Left renal cortex interstitium (tissue), 4 donors: ENCODE data around the gene DPH7. TPM values are rescaled to one million over a fixed set of nuclear protein-coding genes. Genes with fewer than 3 reads are reported as not detected.
"Not testable (repeated sequence)": the region's sequence is repeated elsewhere in the genome, so short reads cannot be mapped to it uniquely, and the experiment has no call there.

Experiments used
- DNase-seq, 4 donors: peaks; one replicate each; pipeline ENCODE4 v3.0.0-alpha.2; 2013; ENCODE audit warnings: low read depth in 4 of 4, low spot score in 2 of 4, missing footprints in 1 of 4
- polyA plus RNA-seq, 4 donors: library from polyadenylated mRNA; unstranded; fragments of 120-200 nt; gene quantifications; one replicate each; pipeline ENCODE4 v1.2.1, GENCODE V29; 2013; ENCODE audit not compliant: insufficient read length in 4 of 4

Gene DPH7
- polyA plus RNA-seq, 4 donors = 34.9 to 74.0 (median 52.8) TPM

GRCh38 chr9:137581361-137582285 is 2.9 kb upstream of the DPH7 start:
- DNase-seq = no peak

- DNase-seq = no peak
These were observed 2.2 kb upstream of the DPH7 start for GRCh38 chr9:137580954-137581322.

- DNase-seq = no peak
These were observed 1.7 kb upstream of the DPH7 start for GRCh38 chr9:137580209-137580953.

GRCh38 chr9:137579259-137579604 is 507 bp upstream of the DPH7 start:
- no peak for DNase-seq

GRCh38 chr9:137575716-137576411 is 2.9 kb downstream of the DPH7 start:
- no peak for DNase-seq

- DNase-seq = no peak
These were observed 3.4 kb downstream of the DPH7 start for GRCh38 chr9:137575364-137575715.

- no peak for DNase-seq
These were observed 4.5 kb downstream of the DPH7 start for GRCh38 chr9:137574192-137574591.

GRCh38 chr9:137570566-137570965 is 8.2 kb downstream of the DPH7 start:
- DNase-seq = no peak

- no peak for DNase-seq
These were observed 9.0 kb downstream of the DPH7 start for GRCh38 chr9:137569609-137570203.

- DNase-seq = not testable (repeated sequence)
These were observed 10.3 kb downstream of the DPH7 start for GRCh38 chr9:137568445-137568844.

GRCh38 chr9:137564817-137565411 is 13.8 kb downstream of the DPH7 start:
- DNase-seq = no peak

GRCh38 chr9:137564134-137564533 is 14.6 kb downstream of the DPH7 start:
- DNase-seq = no peak

GRCh38 chr9:137558127-137558526 is 20.6 kb downstream of the DPH7 start:
- no peak for DNase-seq

GRCh38 chr9:137556069-137556838 is 22.5 kb downstream of the DPH7 start:
- DNase-seq = no peak

GRCh38 chr9:137555179-137555578 is 23.5 kb downstream of the DPH7 start:
- DNase-seq = no peak

GRCh38 chr9:137554349-137554748 is 24.4 kb downstream of the DPH7 start:
- no peak for DNase-seq

- DNase-seq = not testable (repeated sequence)
These were observed 25.1 kb downstream of the DPH7 start for GRCh38 chr9:137553654-137554053.

- DNase-seq = no peak
These were observed 26.5 kb downstream of the DPH7 start for GRCh38 chr9:137552022-137552768.
